ENCODE results near the gene PDZD4.
"Not testable (repeated sequence)": the region's sequence is repeated elsewhere in the genome, so short reads cannot be mapped to it uniquely, and the experiment has no call there.

Gene PDZD4

GRCh38 chrX:153818571-153819383, 11.6 kb downstream of the PDZD4 start:
- DNase-seq (ENCODE audit: low read depth), result no peak
- no peak overlapping the region for H3K4me3 ChIP-seq (ENCODE audit: low read depth, low read length)
- no peak for TF ChIP-seq CTCF (IDR thresholded peaks at IDR 0.05; ENCODE audit: insufficient read depth, low read depth, low read length, missing control alignments)

- not testable (repeated sequence) for DNase-seq (ENCODE audit: low read depth); H3K4me3 ChIP-seq (ENCODE audit: low read depth, low read length)
Measured at GRCh38 chrX:153818064-153818463, 12.3 kb downstream of the PDZD4 start.

- no peak for TF ChIP-seq CTCF (IDR thresholded peaks at IDR 0.05; ENCODE audit: insufficient read depth, low read depth, low read length, missing control alignments)
- no peak overlapping the region for H3K4me3 ChIP-seq (ENCODE audit: low read depth, low read length)
- no peak for DNase-seq (ENCODE audit: low read depth)
Measured at GRCh38 chrX:153816831-153817690, 13.3 kb downstream of the PDZD4 start.

GRCh38 chrX:153814591-153815315, 15.6 kb downstream of the PDZD4 start:
- H3K4me3 ChIP-seq (ENCODE audit: low read depth, low read length), result no peak overlapping the region
- no peak for DNase-seq (ENCODE audit: low read depth)
- no peak for TF ChIP-seq CTCF (IDR thresholded peaks at IDR 0.05; ENCODE audit: insufficient read depth, low read depth, low read length, missing control alignments)

- DNase-seq (ENCODE audit: low read depth), result no peak
- no peak for TF ChIP-seq CTCF (IDR thresholded peaks at IDR 0.05; ENCODE audit: insufficient read depth, low read depth, low read length, missing control alignments)
- H3K4me3 ChIP-seq (ENCODE audit: low read depth, low read length), result no peak overlapping the region
Measured at GRCh38 chrX:153813161-153813560, 17.2 kb downstream of the PDZD4 start.

GRCh38 chrX:153812220-153812619, 18.1 kb downstream of the PDZD4 start:
- no peak for DNase-seq (ENCODE audit: low read depth)
- no peak overlapping the region for H3K4me3 ChIP-seq (ENCODE audit: low read depth, low read length)
- no peak for TF ChIP-seq CTCF (IDR thresholded peaks at IDR 0.05; ENCODE audit: insufficient read depth, low read depth, low read length, missing control alignments)

GRCh38 chrX:153807976-153808375, 22.4 kb downstream of the PDZD4 start:
- no peak overlapping the region for H3K4me3 ChIP-seq (ENCODE audit: low read depth, low read length)
- no peak for DNase-seq (ENCODE audit: low read depth)
- no peak for TF ChIP-seq CTCF (IDR thresholded peaks at IDR 0.05; ENCODE audit: insufficient read depth, low read depth, low read length, missing control alignments)
